Activated T-helper 9 cell treated with anti-CD3 and anti-CD28 coated beads, Interleukin-2, amount 50 U/mL, for 16 hours (primary cell): ENCODE results near the gene ANKRD9.

Experiments used
- DNase-seq: peaks from one replicate; pipeline ENCODE4 v3.0.0-alpha.2; 2020; ENCODE audit warnings: low read depth

The ANKRD9 gene

GRCh38 chr14:102498678-102499265 is 10.8 kb downstream of the ANKRD9 start:
- DNase-seq: no peak

- DNase-seq: no peak
Measured at GRCh38 chr14:102497998-102498677, 11.4 kb downstream of the ANKRD9 start.

GRCh38 chr14:102496958-102497744 is 12.4 kb downstream of the ANKRD9 start:
- no peak for DNase-seq

- no peak for DNase-seq
Measured at GRCh38 chr14:102496331-102496691, 13.3 kb downstream of the ANKRD9 start.

- DNase-seq: no peak
Measured at GRCh38 chr14:102495491-102496330, 13.9 kb downstream of the ANKRD9 start.

GRCh38 chr14:102493585-102493984 is 16.0 kb downstream of the ANKRD9 start:
- DNase-seq: no peak

GRCh38 chr14:102493096-102493495 is 16.5 kb downstream of the ANKRD9 start:
- DNase-seq: no peak

GRCh38 chr14:102492531-102492910 is 17.1 kb downstream of the ANKRD9 start:
- DNase-seq: no peak

GRCh38 chr14:102491786-102492530 is 17.6 kb downstream of the ANKRD9 start:
- DNase-seq: no peak

GRCh38 chr14:102491366-102491765 is 18.2 kb downstream of the ANKRD9 start:
- no peak for DNase-seq

GRCh38 chr14:102490456-102490855 is 19.1 kb downstream of the ANKRD9 start:
- no peak for DNase-seq

GRCh38 chr14:102487204-102487577 is 22.4 kb downstream of the ANKRD9 start:
- DNase-seq: no peak

GRCh38 chr14:102486513-102487203 is 22.9 kb downstream of the ANKRD9 start:
- DNase-seq: no peak

- DNase-seq: no peak
Measured at GRCh38 chr14:102485693-102486512, 23.7 kb downstream of the ANKRD9 start.

- no peak for DNase-seq
Measured at GRCh38 chr14:102484316-102484715, 25.3 kb downstream of the ANKRD9 start.

- DNase-seq: no peak
Measured at GRCh38 chr14:102481791-102482238, 27.8 kb downstream of the ANKRD9 start.

GRCh38 chr14:102481371-102481770 is 28.2 kb downstream of the ANKRD9 start:
- no peak for DNase-seq

GRCh38 chr14:102479777-102480176 is 29.8 kb downstream of the ANKRD9 start:
- no peak for DNase-seq

- no peak for DNase-seq
Measured at GRCh38 chr14:102479107-102479506, 30.5 kb downstream of the ANKRD9 start.

GRCh38 chr14:102474934-102475333 is 34.6 kb downstream of the ANKRD9 start:
- DNase-seq: no peak
